K562 (cell line): Measurements from ENCODE around the gene XPC. TPM values are rescaled to one million over a fixed set of nuclear protein-coding genes. Genes with fewer than 3 reads are reported as not detected.

Experiments
- ARID1B ChIP-seq: fragments of 450-650 bp; IDR thresholded peaks from 2 replicates; pipeline ENCODE4 v1.6.1; 2016; ENCODE audit warnings: antibody characterized with exemption, mild to moderate bottlenecking, inconsistent platforms
- ATF1 ChIP-seq, 2 experiments: fragments of 450-650 bp in 1 of 2; IDR thresholded peaks; 2 replicates each; pipeline ENCODE4 v1.6.1; 2016; ENCODE audit warnings: missing compliant biosample characterization in 1 of 2, missing genetic modification characterization in 1 of 2
- CBX3 ChIP-seq, 2 experiments: IDR thresholded peaks; 1 replicate in 1 of 2; 2 replicates in 1 of 2; pipeline ENCODE4 v1.6.1; 2012; ENCODE audit warnings: inconsistent platforms in 2 of 2, low read length in 2 of 2, borderline replicate concordance in 1 of 2, control low read depth in 1 of 2
- CSDE1 ChIP-seq, 2 experiments: fragments of 450-650 bp; IDR thresholded peaks; 2 replicates each; pipeline ENCODE4 v1.6.1; 2016; ENCODE audit warnings: mild to moderate bottlenecking in 1 of 2
- GATAD2A ChIP-seq: fragments of 450-650 bp; IDR thresholded peaks from 2 replicates; pipeline ENCODE4 v1.6.1; 2017
- RBM25 ChIP-seq: fragments of 200-400 bp; formaldehyde crosslinking; IDR thresholded peaks from 2 replicates; pipeline ENCODE4 v1.6.1; 2018; ENCODE audit warnings: low read length, low read depth, moderate library complexity; ENCODE audit not compliant: severe bottlenecking
- STAT5B ChIP-seq: fragments of 250-450 bp; sonication (Bioruptor Pico); IDR thresholded peaks from 2 replicates; pipeline ENCODE4 v1.8.0; 2021; ENCODE audit warnings: mild to moderate bottlenecking, inconsistent platforms
- polyA plus RNA-seq, 8 experiments: library from polyadenylated mRNA; depleted of rRNA in 4 of 8; stranded (reverse) in 5 of 8; unstranded in 3 of 8; fragments of >200 nt; fragmentation: Nextera tagmentation in 2 of 8; fragmentation: Illumina TruSeq in 1 of 8; extraction: Ambion mirVana in 2 of 8; extraction: Trizol in 1 of 8; gene quantifications; 2 replicates each; pipeline versions ENCODE4 v1.2.1 to v1.2.3, GENCODE V29; 2011 to 2014; ENCODE audit warnings: inconsistent platforms in 1 of 8, missing spikeins in 1 of 8
- total RNA-seq, 7 experiments: library from RNA; depleted of rRNA in 6 of 7; stranded (reverse); fragments of >200 nt in 6 of 7; fragmentation: Illumina TruSeq in 2 of 7; extraction: Trizol in 2 of 7; gene quantifications; 2 replicates each; pipeline versions ENCODE4 v1.2.1 to v1.2.3, GENCODE V29; 2011 to 2021; ENCODE audit warnings: low replicate concordance in 1 of 7
- TF ChIP-seq, protein P1 (sequence below): fragments of 450-650 bp; IDR thresholded peaks from 2 replicates; pipeline ENCODE4 v1.6.1; 2016; ENCODE audit warnings: borderline replicate concordance
- TF ChIP-seq, protein P2 (sequence below): fragments of 450-650 bp; IDR thresholded peaks from 2 replicates; pipeline ENCODE4 v1.6.1; 2018; ENCODE audit warnings: mild to moderate bottlenecking, low read depth; ENCODE audit not compliant: partially characterized antibody

XPC gene
- total and polyA plus RNA-seq, 9 of the 15 experiments (the other 6 are each of a cell fraction or from before 2014, with no cell fraction given) = 3.8 to 54.7 (median 41.3) TPM

DNA sequence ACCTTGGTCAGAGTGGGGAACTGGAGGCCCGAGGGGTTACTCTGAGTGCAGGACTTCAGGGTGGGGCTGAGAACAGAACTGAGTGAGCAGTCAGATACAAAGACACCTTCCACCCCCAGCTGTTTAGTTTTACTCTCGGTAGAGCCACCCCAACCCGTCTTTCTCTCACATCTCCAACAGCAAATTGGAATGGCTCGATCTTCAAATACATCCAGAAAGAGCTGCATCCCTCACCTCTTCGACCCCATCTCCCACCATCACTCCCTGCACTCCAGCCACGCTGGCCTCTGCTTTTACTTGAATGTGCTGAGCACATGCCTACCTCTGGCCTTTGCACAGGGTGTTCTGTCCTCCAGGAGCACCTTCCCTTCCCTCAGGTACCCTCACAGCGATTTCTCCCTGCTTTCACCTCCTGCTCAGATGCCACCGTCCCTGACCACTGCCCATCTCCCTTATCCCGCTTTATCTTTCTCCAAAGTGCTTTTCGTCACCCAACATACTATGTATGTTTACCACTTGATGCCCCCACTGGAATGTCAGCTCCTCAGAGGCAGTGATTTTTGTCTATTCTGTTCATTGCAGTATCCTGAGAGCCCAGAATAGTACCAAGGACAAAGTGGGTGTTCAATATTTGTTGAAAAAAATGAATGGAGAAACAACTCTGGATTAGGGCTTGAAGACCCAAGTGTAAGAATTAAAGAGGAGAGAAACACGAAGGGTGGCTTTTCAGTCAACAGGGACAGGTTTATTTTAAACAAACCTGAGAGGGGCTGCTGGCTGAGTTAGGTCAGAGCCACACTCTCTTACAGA, 58.1 kb downstream of the XPC start (continued):
- TF ChIP-seq, protein P1, sequence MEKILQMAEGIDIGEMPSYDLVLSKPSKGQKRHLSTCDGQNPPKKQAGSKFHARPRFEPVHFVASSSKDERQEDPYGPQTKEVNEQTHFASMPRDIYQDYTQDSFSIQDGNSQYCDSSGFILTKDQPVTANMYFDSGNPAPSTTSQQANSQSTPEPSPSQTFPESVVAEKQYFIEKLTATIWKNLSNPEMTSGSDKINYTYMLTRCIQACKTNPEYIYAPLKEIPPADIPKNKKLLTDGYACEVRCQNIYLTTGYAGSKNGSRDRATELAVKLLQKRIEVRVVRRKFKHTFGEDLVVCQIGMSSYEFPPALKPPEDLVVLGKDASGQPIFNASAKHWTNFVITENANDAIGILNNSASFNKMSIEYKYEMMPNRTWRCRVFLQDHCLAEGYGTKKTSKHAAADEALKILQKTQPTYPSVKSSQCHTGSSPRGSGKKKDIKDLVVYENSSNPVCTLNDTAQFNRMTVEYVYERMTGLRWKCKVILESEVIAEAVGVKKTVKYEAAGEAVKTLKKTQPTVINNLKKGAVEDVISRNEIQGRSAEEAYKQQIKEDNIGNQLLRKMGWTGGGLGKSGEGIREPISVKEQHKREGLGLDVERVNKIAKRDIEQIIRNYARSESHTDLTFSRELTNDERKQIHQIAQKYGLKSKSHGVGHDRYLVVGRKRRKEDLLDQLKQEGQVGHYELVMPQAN = no peak
- peak; percentile 51 for TF ChIP-seq RBM25
- TF ChIP-seq CSDE1 (IDR thresholded peaks at IDR 0.05) = 0 out of 4 replicates have a peak, but pooled peaks of 1 of the 2 experiments have one; percentile 30
- TF ChIP-seq STAT5B = no peak
- no peak for TF ChIP-seq ARID1B
- TF ChIP-seq CBX3 (IDR thresholded peaks at IDR 0.05; ENCODE audit: borderline replicate concordance in 1 of 2, low read length in 2 of 2) = peak in 1 of 2 experiments; percentile 98; a peak in 2 of 3 replicates
- TF ChIP-seq ATF1 (CRISPR knock-in tag; IDR thresholded peaks at IDR 0.05) = no peak
- peak; percentile 29; the same call in 1 of the 2 replicates for TF ChIP-seq ATF1 (tag; IDR thresholded peaks at IDR 0.05)
- TF ChIP-seq, protein P2, sequence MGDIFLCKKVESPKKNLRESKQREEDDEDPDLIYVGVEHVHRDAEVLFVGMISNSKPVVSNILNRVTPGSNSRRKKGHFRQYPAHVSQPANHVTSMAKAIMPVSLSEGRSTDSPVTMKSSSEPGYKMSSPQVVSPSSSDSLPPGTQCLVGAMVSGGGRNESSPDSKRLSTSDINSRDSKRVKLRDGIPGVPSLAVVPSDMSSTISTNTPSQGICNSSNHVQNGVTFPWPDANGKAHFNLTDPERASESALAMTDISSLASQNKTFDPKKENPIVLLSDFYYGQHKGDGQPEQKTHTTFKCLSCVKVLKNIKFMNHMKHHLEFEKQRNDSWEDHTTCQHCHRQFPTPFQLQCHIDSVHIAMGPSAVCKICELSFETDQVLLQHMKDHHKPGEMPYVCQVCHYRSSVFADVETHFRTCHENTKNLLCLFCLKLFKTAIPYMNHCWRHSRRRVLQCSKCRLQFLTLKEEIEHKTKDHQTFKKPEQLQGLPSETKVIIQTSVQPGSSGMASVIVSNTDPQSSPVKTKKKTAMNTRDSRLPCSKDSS = peak; percentile 83
- TF ChIP-seq GATAD2A = peak; percentile 71; the same call in 1 of the 2 replicates
- TF ChIP-seq, all 486 proteins: peak for 16
